Mesothelial cell of epicardium (in vitro differentiated cells): ENCODE measurements around the gene ZNF701. TPM values are rescaled to one million over a fixed set of nuclear protein-coding genes. Genes with fewer than 3 reads are reported as not detected.

Experiments
- DNase-seq, 2 experiments: peaks; one replicate each; pipeline ENCODE4 v3.0.0; 2021; ENCODE audit warnings: low spot score in 2 of 2; ENCODE audit not compliant: unreplicated experiment in 2 of 2
- H3K27ac Mint-ChIP-seq: 2 replicates; pipeline ENCODE4 v1.8.0; 2021; ENCODE audit warnings: mixed read lengths
- H3K27me3 Mint-ChIP-seq: 2 replicates; pipeline ENCODE4 v1.8.0; 2021; ENCODE audit warnings: low read depth, mixed read lengths
- H3K36me3 Mint-ChIP-seq: 2 replicates; pipeline ENCODE4 v1.8.0; 2021; ENCODE audit warnings: mixed read lengths
- H3K4me1 Mint-ChIP-seq: 2 replicates; pipeline ENCODE4 v1.8.0; 2021; ENCODE audit warnings: mixed read lengths
- H3K4me3 Mint-ChIP-seq: 2 replicates; pipeline ENCODE4 v1.8.0; 2021; ENCODE audit warnings: mild to moderate bottlenecking, moderate library complexity, mixed read lengths
- H3K9me3 Mint-ChIP-seq: 2 replicates; pipeline ENCODE4 v1.8.0; 2021; ENCODE audit warnings: mixed read lengths
- total RNA-seq: library from RNA; stranded (reverse); gene quantifications from 3 replicates; pipeline ENCODE4 v1.2.1, GENCODE V29; 2021
- TF ChIP-seq, protein P1 (sequence below): fragments of 200-600 bp; sonication (generic); IDR thresholded peaks from one replicate; pipeline ENCODE4 v1.5.0; 2021; ENCODE audit warnings: antibody characterized with exemption; ENCODE audit not compliant: unreplicated experiment

The ZNF701 gene
- total RNA-seq, 1 donor from 2014 or later, result 26.3 TPM

DNA sequence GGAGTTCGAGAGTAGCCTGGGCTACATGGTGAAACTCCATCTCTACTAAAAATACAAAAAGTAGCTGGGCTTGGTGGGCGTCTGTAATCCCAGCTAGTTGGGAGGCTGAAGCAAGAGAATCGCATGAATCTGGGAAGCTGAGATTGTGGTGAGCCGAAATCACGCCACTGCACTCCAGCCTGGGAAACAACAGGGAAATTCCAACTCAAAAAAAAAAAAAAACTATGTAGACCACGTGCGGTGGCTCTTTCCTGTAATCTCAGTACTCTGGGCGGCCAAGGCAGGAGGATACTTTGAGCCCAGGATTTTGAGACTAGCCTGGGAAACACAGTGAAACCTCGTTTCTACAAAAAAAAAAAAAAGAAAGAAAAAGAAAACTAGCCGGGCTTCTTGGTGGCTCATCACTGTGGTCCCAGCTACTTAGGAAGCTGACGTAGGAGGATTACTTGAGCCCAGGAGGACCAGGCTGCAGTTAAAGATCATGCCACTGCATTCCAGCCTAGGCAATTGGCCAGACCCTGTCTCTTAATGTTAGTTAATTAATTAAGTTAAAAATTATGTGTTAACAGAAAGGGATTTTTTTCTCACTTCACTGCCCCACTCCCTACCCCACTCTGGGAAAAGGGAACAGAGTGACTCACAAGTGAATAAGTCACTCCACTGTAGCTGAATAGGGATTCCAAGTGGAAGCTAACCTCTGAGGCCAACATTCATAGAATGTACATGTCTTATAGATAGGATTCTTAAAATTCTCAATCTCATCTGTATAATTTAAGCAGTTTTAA lies 65.9 kb downstream of the ZNF701 start:
- no peaks in the 10 kb centered on the region for H3K27me3 Mint-ChIP-seq
- H3K36me3 Mint-ChIP-seq, result peaks cover 1% of the 10 kb centered on the region
- H3K4me3 Mint-ChIP-seq, result peak overlapping the region; percentile 94
- no peak for DNase-seq
- TF ChIP-seq, protein P1, sequence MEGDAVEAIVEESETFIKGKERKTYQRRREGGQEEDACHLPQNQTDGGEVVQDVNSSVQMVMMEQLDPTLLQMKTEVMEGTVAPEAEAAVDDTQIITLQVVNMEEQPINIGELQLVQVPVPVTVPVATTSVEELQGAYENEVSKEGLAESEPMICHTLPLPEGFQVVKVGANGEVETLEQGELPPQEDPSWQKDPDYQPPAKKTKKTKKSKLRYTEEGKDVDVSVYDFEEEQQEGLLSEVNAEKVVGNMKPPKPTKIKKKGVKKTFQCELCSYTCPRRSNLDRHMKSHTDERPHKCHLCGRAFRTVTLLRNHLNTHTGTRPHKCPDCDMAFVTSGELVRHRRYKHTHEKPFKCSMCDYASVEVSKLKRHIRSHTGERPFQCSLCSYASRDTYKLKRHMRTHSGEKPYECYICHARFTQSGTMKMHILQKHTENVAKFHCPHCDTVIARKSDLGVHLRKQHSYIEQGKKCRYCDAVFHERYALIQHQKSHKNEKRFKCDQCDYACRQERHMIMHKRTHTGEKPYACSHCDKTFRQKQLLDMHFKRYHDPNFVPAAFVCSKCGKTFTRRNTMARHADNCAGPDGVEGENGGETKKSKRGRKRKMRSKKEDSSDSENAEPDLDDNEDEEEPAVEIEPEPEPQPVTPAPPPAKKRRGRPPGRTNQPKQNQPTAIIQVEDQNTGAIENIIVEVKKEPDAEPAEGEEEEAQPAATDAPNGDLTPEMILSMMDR, result no peak
- peak overlapping the region; percentile 100 for H3K27ac Mint-ChIP-seq
- peaks cover 13% of the 10 kb centered on the region for H3K4me1 Mint-ChIP-seq
- no peaks in the 10 kb centered on the region for H3K9me3 Mint-ChIP-seq

Other genes with a start within 250 kb of the ZNF701 start
- 14.2 to 16.0 TPM (median 14.2 TPM) in 3 replicates for gene ZNF610, start 234.0 kb upstream of the ZNF701 start, total RNA-seq
- gene ZNF880, start 200.4 kb upstream of the ZNF701 start, total RNA-seq, result 17.4 to 18.7 TPM (median 18.7 TPM) in 3 replicates
- 10.8 to 12.7 TPM (median 11.8 TPM) in 3 replicates for gene ZNF528, start 172.4 kb upstream of the ZNF701 start, total RNA-seq
- not detected in 3 replicates for gene ZNF534, start 141.1 kb upstream of the ZNF701 start, total RNA-seq
- gene ZNF578, start 116.7 kb upstream of the ZNF701 start, total RNA-seq, result 0.34 to 0.69 TPM (median 0.56 TPM) in 3 replicates
- 35.8 to 37.5 TPM (median 36.7 TPM) in 3 replicates for gene ZNF808, start 42.6 kb upstream of the ZNF701 start, total RNA-seq
- 143 to 152 TPM (median 145 TPM) in 3 replicates for gene ZNF83, start 68.1 kb downstream of the ZNF701 start, total RNA-seq
- gene ZNF611, start 164.8 kb downstream of the ZNF701 start, total RNA-seq, result 26.7 to 29.6 TPM (median 29.0 TPM) in 3 replicates
- 16.7 to 18.3 TPM (median 17.3 TPM) in 3 replicates for gene ZNF600, start 216.5 kb downstream of the ZNF701 start, total RNA-seq